Spleen (tissue), 7 donors: Measurements from ENCODE around the gene ZNF79.

Experiments used
- CTCF ChIP-seq, 11 experiments: fragments of 200-600 bp in 7 of 11; fragments of 450-650 bp in 4 of 11; sonication (generic) in 4 of 11; IDR thresholded peaks in 8 of 11; conservative IDR thresholded peaks in 3 of 11; 1 replicate in 7 of 11; 2 replicates in 4 of 11; pipeline versions ENCODE4 v1.4.0 to v1.8.0; 2016 to 2021; ENCODE audit warnings: antibody characterized with exemption in 11 of 11, inconsistent platforms in 4 of 11, mild to moderate bottlenecking in 1 of 11
- POLR2A ChIP-seq, 3 donors: fragments of 450-650 bp; IDR thresholded peaks; one replicate each; pipeline ENCODE4 v1.5.1; 2017; ENCODE audit warnings: antibody characterized with exemption in 3 of 3, mild to moderate bottlenecking in 1 of 3
- POLR2AphosphoS5 ChIP-seq, 3 donors: sonication (generic); formaldehyde crosslinking; IDR thresholded peaks; one replicate each; pipeline ENCODE4 v1.5.1; 2017; ENCODE audit warnings: antibody characterized with exemption in 3 of 3
- donor health status: DM: no; HTN: no; CAD: no; lungs with moderate emphysema.
- donor health status: DM: no; HTN: no; CAD: no.
- donor health status: DM: no; HTN: no; CAD: no.

DNA sequence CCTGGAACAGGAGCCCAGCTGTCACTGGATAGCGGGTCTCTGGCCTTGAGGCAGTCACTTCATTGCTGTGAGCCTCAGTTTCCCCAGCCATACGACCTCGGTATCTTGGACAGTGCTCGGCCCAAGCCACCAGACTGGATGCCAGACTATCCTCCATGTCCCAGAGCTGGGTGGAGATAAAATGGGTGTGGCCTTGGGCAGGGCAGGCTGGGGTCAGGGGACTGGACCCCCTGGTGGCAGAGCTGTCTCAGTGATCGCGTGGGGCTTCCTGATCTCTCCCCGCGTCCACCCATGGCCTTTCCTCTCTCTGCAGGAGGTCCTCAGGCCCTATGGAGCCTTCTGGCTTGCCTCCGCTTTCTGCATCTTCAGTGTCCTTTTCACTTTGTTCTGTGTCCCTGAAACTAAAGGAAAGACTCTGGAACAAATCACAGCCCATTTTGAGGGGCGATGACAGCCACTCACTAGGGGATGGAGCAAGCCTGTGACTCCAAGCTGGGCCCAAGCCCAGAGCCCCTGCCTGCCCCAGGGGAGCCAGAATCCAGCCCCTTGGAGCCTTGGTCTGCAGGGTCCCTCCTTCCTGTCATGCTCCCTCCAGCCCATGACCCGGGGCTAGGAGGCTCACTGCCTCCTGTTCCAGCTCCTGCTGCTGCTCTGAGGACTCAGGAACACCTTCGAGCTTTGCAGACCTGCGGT lies 17.2 kb upstream of the ZNF79 start:
- TF ChIP-seq CTCF (IDR thresholded peaks at IDR 0.05 in 8 of 11, conservative IDR thresholded peaks at IDR 0.05 in 3 of 11) = no peak
- TF ChIP-seq POLR2A (IDR thresholded peaks at IDR 0.05) = no peak
- peak in 1 of 3 donors; percentile 8 for TF ChIP-seq POLR2AphosphoS5 (IDR thresholded peaks at IDR 0.05)
